Medulla oblongata (tissue), 1 donor: ENCODE results near the gene ARF1.
A peak's percentile ranks its signal among the peaks of the same experiment; 100 is the strongest.

Experiments used
- DNase-seq: peaks from one replicate; pipeline ENCODE4 v3.0.0-alpha.2; 2015; ENCODE audit errors: extremely low spot score

Gene ARF1

DNA sequence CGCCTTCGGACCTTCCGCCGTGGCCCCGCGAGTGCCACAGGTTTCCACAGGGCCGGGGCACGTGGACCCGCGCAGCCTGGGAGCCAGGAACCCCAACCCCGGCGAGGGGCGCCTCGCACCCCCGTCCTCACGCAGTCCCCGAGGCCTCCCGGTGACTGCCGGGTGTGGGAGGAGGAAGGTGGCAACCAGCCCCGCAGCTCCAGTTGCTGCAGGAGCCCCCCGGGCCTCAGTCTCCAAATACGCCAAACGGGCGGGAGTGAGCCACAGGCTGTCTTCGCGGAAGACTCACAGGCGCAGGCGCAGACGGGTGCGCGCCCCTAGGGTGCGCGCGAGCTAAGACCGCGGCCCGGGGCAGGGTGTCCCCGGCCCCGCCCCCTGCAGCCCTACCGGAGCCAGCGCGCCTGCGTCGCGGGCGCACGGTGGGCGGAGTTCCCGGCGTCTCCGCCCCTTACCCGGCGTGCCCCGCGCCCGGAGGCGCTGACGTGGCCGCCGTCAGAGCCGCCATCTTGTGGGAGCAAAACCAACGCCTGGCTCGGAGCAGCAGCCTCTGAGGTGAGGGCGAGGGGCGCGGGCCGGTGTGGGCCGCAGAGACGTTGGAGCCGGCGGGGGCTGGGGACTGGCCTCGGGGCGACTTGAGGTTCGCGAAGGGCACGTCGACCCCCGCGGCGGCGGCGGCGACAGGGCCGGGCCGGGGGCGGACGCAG, at the start of gene ARF1:
Gene ARF1 (plus strand): TSS at position 495 of the 704 bp plus-strand sequence. CDS start 14,407 bp downstream, outside the sequence.
- DNase-seq, result peak; percentile 97

DNA sequence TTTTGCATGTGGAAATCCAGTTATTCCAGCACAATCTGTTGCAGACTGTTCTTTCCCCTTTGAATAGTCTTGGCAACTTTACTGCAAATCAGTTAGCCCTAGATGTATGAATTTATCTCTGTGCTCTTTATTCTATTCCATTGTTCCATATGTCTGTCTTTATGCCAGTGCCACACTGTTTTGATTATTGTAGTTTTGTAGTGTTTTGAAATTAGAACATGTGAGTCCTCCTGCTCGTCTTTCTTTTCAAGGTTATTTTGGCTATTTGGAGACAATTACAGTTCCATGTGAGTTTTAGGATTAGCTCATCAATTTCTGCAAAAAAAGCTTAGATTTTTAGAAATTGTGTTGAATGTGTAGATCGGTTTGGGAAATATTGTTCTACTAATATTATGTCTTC, 49.1 kb upstream of the ARF1 start:
- DNase-seq, result no peak

DNA sequence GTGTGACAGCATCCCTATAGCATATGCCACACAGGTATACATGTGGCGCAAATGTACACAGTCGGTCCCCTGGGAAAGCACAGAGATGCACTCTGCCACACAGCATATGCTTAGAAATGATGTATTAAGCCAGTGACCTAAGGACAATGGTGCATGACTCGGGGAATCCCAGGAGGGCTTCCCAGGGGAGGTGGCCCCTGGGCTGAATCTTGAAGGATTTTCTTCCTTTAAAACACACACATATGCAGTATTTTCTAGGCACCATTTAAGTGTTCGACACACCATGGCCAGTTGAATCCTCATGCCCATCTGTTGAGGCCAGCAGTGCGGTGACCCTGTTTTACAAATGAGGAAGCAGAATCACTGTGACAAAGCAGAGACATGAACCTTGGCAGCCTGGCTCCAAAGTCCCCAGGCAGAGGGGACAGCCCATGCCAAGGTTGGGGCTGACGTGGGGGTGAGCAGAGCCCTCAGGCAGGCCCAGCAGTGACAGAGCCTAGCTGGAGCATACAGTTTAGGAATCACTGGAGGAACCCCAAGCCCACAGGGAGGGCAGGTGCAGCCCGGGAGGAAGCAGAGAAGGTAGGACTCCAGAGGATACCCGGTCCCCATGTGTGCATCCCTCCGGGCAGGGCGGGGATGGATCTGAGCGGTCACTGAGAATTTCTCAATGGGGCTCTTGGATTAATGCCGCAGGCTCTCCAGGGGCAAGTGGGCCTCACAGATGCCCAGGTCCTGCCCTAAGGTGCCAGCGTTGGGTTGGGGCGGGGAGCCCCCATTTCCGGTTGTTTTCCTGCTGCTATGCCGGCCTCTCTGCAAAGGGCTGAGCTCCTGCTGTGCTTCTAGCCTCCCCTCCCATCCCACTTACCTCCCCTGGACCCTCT, 47.3 kb upstream of the ARF1 start:
- DNase-seq, result no peak

DNA sequence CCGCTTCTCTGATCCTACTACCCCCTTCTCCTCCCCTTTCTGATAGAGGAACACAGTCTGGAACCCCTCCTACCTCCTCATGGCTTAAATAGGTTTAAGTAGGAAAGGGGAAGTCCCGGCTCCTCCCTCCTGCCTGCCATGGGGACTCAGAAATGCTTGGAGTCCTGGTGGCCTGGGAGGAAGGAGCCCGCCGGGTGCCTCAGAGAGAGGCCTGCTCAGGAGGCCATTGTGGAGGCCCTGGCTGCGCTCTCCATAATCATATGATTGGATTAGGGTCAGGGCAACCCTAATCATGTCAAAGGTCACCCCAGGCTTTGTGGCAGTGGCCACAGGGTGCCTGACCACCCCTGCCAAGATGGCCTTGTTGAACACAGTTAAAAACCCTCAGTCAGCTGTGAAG, 46.7 kb upstream of the ARF1 start:
- DNase-seq, result no peak

DNA sequence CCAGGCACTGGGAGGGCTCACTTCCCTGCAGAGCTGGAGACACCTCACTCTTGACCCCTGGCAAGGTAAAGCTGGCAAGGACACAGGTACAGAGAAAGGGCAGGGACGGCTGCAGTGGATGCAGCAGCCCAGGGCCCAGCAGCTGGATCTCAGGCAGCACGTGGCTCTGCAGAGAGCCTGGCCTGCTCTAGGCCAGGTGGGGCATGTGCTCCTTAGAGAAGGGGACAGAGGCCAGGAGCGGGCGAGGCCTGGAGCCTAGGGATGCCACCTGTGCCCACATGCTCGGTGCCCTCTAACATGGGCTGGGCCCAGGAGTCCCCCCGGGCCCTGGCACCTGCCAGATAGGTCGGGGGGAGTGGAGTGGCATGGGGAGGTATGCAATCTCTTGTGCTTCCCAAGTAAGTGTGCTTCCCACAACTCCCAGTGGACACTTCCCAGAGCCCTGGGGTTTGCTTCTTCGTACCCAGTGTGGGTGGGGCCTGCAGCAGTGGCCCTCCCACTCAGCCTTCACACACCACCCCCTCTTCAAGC, 45.7 kb upstream of the ARF1 start:
- no peak for DNase-seq

DNA sequence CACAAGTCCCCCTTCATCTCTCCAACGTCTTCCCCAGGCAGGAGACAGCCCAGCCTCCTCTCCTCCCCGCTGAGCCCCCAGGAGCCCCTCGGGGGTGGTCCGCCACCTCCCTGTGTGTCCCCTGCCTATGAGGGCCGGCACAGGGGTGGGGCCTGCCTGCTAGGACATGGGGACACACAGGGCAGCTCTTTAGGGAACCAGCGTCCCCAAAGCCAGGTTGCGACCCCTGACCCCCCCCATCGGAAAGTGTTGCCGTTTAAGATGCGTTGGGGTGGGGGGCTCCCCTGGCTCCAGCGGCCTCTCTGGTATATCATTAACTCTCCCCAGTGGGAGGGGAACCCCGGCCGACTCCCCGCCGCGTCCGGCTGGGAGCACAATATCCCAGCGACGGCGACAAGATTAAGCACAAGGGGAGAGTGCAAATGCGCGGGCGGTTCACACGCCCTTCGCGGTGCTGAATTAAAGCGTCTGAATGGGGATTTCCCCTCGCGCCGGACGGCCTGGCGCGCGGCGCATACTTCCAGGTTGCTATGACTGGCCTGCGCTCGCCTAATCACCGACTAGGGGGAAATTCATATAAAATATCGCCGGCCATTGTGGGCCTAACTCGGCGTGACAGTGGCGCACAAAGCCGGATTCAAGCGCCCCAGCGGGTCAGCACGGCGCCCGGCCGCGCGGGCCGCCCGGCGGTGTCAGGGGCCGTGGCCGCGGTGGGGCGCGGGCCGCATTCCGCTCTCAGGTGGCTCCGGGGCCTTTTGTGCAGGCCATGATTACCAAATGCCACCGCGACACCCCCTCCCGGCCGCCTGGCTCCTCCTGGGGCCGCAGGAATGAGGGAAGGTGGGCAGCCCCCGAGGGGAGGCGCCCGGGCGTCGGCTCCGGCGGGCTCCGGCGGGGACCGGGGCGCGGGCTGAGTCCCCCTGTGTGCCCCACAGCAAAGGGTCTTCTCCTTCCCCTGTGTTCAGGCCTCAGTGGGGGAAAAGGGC, 44.8 kb upstream of the ARF1 start:
- DNase-seq, result no peak

DNA sequence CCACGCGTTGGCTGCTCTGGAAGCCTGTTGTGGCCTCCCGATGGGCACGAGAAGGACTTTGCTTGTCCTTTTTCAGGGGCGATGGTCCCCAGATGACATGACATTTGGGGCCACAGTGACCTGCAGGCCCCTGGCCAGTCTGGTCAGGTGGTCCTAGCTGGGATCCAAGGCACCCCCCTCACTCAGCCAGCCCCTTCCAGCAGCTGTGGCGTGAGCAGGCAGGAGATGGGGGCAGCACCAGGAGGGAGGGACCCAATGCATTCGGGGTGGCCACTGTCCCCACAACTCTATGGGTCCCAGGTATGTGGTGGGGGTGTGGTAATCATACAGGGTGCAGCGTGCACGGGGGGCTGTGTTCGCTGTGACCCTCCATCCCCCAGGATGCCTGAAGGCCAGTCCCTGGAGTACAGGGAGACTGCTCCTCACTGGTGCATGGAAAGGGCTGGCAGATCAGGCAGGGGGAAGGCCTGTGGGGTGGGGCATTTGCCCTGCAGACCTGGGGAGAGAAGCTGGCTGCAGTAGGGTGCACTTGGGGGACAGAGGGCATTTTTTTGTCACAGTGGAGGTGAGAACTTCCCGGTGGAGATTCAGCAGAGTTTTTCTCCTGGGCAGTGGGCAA, 44.0 kb upstream of the ARF1 start:
- no peak for DNase-seq

DNA sequence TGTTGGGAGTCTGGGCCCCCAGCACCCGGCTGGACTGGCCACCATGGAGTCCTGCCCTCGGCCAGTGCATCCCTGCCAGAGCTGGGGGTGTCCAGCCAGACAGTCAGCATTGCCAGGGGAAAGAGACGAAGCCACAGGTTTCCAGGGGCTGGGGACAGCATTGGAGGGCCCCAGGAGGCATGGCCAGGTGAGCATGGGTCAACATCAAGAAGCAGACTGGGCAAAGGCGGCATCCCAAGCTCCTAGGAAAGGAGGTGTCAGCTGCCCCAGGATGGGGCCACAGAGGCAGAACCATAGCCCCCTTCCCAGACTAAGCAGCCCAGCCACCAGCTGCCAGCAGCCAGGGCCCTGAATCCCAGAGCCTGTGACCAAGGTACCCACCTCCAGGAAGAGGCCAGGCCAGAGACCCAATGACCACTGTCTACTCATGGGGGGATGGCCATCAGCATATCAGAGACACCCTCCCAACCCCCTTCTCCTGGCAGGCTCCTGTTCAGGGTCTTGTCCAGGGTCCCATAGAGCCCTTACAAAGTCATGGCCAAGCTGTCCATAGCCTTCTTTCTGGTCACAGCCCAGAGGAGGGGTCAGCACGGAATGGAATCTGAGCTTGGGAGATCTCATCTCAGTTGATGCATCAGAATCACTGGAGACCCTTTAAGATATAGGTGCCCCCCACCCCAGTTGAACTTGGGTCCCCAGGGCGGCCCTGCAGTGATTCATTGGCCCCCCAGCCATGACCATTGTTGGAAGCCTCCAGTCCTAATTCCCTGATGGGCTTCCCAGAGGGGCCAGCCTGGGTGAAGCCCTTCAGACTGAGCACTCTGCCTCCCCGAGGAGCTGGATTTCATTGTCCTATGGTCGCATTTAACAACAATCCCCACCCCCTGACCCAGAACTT, 43.3 kb upstream of the ARF1 start:
- no peak for DNase-seq

DNA sequence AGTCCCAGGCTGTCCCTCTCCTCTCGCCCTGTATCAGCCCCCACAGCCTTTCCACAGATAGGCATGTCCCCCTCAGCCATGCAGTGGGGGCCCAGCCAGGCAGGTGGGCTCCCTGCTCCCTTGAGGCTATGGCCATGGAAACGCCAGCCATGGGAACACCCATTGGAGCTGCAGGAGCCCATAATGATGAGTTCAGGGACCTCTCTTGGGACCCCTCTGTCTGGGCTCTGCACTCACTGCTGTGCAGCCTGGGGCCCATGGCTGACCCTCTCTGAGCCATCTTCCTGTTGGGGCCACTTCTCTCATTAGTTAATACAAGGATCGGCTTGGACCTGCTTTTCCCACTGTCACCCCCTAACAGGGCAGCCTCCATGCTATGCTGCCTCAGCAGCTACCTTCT, 42.5 kb upstream of the ARF1 start:
- DNase-seq, result no peak

DNA sequence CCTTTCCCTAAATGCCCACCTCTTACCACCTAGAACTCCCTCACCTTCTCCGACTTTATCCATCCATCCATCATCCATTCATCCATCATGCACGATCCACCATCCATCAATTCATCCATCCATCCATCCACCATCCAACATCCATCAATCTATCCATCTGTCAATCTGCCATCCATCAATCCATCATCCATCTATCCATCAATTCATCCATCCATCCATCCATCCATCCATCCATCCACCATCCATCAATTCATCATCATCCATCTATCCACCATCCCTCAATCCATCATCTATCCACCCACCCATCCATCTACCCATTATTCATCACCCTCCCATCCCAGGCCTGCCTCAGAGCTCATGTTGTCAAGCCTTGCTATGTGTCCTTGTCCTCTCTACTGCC, 41.2 kb upstream of the ARF1 start:
- DNase-seq, result no peak

DNA sequence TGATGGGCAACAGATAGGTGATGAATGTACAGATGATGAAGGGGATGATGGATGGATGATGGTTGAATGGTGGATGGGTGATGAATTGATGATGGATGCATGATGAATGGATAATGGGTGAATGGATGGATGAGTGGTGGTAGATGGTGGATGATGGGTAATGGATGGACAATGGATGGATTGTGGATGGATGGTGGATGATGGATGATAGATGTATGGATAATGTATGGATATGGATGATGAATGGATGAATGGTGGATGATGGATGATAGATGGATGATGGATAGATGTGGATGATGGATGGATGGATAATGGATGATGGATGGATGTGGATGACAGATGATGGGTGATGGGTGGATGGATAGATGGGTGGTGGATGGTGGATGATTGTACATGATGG, 40.0 kb upstream of the ARF1 start:
- no peak for DNase-seq

DNA sequence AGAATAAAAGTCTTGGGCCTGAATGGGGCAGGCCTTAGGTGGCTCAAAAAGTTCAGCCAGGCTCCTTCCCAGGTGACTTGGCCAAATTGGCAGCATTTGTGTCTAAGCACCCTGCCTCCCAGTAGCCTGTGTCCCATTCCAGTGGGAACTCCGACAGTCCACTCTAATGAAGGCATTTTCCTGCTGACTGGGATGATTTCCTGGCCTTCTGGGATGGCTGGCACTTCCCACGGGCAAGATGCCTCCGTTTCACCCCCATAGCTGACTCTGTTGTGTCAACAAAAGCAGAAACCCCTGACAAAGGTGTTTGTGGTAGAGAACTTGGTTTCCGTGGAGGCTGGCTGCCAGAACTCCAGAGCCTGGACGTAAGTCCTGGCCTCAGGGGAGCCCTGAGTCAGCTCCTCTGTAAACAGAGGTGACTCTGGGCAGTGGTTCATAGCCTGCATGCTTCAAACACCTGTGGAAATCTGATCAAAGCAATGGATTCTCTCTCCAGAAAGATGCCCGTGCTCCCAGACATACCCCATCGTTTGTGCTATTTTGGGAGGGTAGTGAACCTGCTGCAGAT, 39.1 kb upstream of the ARF1 start:
- DNase-seq, result no peak

DNA sequence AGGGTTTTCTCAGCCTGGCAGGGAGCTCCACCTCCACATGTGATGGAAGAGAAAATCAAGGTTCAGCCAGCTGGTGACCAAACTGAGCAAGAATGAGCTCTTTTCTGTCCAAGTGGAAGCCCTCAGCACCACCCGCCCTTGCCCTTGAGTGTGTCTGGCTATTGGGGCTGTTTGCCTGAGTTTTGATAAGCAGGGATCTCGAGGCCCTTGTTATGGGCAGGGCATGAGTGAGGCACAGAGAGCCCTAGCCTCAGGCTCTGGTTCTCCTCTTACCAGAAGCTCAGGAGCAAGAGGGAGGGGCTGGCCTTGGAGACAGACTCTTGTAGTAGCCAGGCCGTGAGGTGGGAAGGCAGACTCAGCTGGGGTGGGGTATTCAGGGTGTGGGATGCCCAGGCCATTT, 37.5 kb upstream of the ARF1 start:
- DNase-seq, result no peak

DNA sequence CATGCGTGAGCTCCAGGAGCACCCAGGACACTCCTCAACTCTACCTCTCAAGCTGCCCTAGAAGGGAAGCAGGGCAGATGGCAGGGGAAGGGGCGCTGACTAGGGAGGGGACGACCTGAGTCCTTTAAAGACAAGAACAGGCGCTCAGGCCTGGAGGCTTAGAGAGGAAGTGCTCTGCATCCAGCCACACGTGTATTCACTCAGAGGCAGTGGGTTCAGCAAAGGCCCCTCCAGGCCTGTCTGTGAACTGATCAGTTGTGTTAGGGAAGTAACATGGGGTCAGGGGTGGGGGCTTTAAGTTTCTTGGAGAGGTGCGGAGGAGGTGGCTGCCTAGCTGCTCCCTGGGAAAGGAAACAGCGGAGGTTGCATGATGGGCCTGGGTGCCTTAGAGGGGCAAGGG, 37.1 kb upstream of the ARF1 start:
- no peak for DNase-seq

DNA sequence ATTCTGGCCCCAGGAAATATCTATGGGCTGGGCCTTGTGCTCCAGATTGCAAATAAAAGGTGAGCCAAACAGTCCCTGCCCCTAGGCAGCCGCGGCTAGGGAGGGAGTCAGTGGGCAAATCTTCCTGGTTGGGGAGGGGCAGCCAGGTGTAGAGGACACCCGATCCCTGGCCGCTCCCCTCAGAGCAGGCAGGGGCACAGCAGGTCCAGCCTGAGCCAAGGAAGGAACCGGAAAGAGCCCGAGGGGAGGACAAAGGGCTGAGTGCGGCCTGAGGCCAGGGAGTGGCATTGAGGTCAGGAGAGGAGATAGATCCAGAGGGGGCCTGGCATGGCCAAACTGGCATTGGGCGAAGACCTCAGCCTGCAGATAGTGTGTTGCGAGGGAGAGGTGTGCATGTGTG, 36.6 kb upstream of the ARF1 start:
- DNase-seq, result no peak

DNA sequence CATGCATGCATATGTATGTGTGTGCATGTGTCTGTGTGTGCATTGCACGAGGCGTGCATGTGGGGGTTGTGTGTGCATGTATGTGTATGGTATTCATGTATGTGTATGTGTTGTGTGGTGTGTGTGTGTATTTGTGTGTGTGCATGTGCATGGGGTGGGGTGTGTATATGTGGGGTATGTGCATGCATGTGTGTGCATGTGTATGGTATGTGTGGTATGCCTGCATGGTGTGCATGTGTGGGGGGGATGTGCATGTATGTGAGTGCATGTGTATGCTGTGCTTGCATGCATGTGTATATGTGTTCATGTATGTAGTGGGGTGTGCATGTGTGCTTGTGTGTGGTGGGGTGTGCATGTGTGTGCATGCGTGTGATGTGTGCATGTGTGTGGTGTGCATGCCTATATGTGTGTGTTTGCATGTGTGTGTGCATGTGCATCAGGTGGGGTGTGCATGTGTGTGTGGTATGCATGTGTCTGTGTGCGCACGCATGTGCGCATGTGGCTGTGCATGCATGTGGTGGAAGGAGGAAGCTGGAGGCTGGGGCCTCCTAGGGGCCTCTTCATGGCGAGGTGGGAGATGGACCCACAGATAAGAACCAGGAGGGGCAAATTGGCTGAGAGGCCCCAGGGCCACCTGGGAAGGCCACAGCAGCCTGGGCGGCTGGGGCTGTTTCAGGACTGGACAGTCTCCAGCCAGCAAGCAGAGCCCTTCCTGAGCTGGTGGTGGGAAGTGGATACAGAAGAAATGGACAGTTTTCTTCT, 35.9 kb upstream of the ARF1 start:
- no peak for DNase-seq

DNA sequence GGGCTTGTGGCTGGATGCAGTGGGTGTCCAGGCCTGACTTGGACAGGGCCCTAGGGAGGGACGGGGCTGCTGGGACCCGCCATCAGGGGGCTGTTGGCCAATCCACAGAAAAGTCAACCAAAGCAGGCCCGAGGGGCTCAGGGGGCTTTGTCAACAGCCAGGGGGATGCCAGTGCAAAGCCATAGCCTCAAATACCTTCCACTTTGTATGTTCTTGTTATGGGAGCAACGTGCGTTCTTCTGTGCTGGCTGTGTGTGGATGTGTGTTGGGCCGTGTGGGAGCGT, 35.4 kb upstream of the ARF1 start:
- no peak for DNase-seq

DNA sequence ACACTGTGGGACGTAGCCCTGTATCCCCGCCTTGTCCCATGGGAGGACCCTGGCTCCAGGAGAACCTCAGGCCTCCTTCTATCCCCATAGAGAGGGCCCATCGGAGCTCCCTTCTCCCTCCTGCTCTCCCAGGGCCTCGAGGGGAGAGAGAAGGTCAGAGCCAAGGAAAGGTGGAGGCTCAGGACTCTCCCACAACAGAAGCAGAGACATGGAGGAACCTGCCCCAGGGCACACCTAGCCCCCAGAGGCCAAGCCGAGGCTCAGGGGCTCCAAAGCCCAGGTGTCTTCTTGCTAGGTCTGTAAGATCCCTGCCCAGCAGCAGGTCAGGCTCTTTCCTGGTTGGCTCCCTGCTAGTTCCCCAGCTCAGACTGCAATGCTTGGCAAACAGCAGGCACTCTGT, 34.4 kb upstream of the ARF1 start:
- DNase-seq, result no peak

DNA sequence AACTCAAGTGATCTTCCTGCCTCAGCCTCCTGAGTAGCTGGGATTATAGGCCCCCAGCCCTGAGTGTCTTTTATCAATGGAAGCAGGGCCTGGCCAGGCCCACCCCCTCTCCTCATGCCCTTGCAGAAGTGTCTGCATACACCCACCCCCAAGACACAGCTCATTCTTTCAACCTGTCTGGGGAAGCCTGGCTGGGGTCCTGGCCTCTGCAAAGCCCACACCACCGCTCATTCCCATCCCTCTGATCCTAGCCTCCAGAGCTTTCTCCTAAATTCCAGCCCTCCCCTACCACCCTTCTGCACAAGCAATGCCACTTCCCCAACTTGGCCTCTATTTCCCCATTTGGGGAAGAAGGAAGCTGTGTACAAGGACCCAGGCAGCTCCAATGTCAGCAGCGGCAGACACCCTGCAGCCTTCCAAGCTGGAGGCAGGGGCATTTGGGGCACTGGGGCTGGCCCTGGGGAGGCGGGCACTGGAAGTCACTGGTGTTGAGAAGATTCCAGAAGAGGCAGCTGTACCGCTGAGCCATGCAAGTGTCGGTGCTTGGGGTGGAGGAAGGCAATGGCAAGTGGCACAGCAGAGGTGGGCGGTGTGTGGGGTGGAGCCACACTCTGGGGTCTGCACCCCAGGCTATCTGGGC, 33.7 kb upstream of the ARF1 start:
- DNase-seq, result no peak
